ENCODE measurements around the gene TBC1D9.

TBC1D9 gene

DNA sequence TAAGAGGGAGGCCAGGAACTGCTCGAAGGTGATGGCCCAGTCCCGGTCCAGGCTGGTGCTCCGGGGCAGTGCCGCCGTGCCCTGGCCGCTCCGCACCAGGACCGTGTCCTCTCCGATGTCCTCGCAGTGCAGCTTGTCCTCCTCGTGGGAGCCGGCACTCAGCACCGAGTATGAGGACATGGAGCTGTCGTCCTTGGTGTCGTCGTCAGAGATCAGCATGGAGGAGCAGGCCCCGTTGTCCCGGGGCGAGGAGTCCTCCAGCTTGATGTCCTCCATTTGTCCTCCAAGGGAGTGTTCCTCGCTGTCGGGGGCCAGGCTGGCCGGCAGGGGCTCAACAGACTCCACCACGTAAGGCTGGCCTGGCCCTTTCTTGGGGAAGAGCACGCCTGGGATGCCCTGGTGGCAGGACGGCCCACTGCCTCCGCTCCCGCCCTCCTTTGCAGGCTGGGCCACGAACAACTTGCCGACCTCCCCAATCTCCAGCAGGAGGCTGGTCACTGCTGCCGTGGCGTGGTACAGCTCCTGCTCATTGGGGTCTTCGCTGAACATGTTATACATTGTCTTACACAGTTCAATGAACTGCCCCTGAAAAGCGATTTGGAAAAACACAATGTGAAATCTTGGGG, 133.7 kb downstream of the TBC1D9 start (continued):
- TF ChIP-seq, protein P1, sequence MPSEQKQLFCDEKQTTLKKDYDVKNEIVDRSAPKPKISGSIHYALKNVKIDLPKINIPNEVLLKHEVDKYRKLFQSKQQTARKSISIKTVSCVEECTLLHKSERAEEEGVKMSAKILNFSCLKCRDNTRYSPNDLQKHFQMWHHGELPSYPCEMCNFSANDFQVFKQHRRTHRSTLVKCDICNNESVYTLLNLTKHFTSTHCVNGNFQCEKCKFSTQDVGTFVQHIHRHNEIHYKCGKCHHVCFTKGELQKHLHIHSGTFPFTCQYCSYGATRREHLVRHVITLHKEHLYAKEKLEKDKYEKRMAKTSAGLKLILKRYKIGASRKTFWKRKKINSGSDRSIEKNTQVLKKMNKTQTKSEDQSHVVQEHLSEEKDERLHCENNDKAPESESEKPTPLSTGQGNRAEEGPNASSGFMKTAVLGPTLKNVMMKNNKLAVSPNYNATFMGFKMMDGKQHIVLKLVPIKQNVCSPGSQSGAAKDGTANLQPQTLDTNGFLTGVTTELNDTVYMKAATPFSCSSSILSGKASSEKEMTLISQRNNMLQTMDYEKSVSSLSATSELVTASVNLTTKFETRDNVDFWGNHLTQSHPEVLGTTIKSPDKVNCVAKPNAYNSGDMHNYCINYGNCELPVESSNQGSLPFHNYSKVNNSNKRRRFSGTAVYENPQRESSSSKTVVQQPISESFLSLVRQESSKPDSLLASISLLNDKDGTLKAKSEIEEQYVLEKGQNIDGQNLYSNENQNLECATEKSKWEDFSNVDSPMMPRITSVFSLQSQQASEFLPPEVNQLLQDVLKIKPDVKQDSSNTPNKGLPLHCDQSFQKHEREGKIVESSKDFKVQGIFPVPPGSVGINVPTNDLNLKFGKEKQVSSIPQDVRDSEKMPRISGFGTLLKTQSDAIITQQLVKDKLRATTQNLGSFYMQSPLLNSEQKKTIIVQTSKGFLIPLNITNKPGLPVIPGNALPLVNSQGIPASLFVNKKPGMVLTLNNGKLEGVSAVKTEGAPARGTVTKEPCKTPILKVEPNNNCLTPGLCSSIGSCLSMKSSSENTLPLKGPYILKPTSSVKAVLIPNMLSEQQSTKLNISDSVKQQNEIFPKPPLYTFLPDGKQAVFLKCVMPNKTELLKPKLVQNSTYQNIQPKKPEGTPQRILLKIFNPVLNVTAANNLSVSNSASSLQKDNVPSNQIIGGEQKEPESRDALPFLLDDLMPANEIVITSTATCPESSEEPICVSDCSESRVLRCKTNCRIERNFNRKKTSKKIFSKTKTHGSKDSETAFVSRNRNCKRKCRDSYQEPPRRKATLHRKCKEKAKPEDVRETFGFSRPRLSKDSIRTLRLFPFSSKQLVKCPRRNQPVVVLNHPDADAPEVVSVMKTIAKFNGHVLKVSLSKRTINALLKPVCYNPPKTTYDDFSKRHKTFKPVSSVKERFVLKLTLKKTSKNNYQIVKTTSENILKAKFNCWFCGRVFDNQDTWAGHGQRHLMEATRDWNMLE (tag by site-specific recombination; conservative IDR thresholded peaks at IDR 0.05; ENCODE audit: low read depth), result no peak
- TF ChIP-seq, protein P2, sequence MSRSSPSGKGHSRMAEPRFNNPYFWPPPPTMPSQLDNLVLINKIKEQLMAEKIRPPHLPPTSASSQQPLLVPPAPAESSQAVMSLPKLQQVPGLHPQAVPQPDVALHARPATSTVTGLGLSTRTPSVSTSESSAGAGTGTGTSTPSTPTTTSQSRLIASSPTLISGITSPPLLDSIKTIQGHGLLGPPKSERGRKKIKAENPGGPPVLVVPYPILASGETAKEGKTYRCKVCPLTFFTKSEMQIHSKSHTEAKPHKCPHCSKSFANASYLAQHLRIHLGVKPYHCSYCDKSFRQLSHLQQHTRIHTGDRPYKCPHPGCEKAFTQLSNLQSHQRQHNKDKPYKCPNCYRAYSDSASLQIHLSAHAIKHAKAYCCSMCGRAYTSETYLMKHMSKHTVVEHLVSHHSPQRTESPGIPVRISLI (tag by site-specific recombination; IDR thresholded peaks at IDR 0.05), result no peak
- no peak for TF ChIP-seq ZFP3 (tag by site-specific recombination; IDR thresholded peaks at IDR 0.05; ENCODE audit: low read depth)
- no peak for TF ChIP-seq ZNF501 (tag by site-specific recombination; IDR thresholded peaks at IDR 0.05)
- TF ChIP-seq, protein P3, sequence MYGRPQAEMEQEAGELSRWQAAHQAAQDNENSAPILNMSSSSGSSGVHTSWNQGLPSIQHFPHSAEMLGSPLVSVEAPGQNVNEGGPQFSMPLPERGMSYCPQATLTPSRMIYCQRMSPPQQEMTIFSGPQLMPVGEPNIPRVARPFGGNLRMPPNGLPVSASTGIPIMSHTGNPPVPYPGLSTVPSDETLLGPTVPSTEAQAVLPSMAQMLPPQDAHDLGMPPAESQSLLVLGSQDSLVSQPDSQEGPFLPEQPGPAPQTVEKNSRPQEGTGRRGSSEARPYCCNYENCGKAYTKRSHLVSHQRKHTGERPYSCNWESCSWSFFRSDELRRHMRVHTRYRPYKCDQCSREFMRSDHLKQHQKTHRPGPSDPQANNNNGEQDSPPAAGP (tag by site-specific recombination; IDR thresholded peaks at IDR 0.05), result no peak

DNA sequence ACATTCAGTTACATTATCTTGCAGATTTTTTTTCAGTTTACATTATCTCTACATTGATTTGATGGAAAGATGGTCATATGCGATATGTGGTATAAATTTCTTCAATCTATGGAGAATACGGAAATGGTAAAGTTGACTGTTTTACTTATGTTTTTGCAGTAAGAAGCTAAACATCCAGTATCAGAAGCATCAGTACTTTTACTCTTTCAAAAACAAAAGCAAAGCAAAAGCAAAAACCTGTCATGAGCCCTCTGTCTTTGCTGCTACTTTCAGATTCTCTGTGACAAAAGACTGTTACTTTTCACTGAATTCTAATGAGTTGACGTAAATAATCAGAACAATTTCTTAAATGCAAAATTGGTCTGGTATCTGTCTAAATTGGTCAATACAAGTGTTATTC, 135.0 kb downstream of the TBC1D9 start:
- no peaks in the 10 kb centered on the region for H3K9me3 ChIP-seq (ENCODE audit: control insufficient read depth, insufficient read depth, low read depth, low read length)
- no peak overlapping the region for H3K4me3 ChIP-seq (ENCODE audit: low read depth, low read length)
- no peaks in the 10 kb centered on the region for H3K4me1 ChIP-seq (ENCODE audit: control insufficient read depth, insufficient read depth, low read length)
- H3K27ac ChIP-seq (ENCODE audit: extremely low read depth, low read depth, low read length), result no peak overlapping the region
- H3K36me3 ChIP-seq (ENCODE audit: control insufficient read depth in 2 of 2, insufficient read depth in 1 of 2, low read length in 2 of 2), result peaks cover 6 to 35% of the 10 kb centered on the region in 2 experiments
- ChIA-PET POLR2A (no interaction called here), CTCF (no interaction called here)
- TF ChIP-seq ZSCAN30 (tag by site-specific recombination; IDR thresholded peaks at IDR 0.05) (no peak), TRIM28 (IDR thresholded peaks at IDR 0.05; ENCODE audit: borderline replicate concordance, low read length) (no peak), ZNF239 (tag by site-specific recombination; IDR thresholded peaks at IDR 0.05) (no peak), ZNF521 (tag by site-specific recombination; IDR thresholded peaks at IDR 0.05) (no peak), ZNF433 (tag by site-specific recombination; IDR thresholded peaks at IDR 0.05; ENCODE audit: low read depth) (no peak), EGR2 (tag by site-specific recombination; IDR thresholded peaks at IDR 0.05; ENCODE audit: low read depth) (no peak), ZBTB17 (tag by site-specific recombination; IDR thresholded peaks at IDR 0.05) (no peak), WT1 (tag by site-specific recombination; IDR thresholded peaks at IDR 0.05) (no peak), ZFP41 (tag by site-specific recombination; IDR thresholded peaks at IDR 0.05; ENCODE audit: borderline replicate concordance) (no peak), ZNF600 (tag by site-specific recombination; IDR thresholded peaks at IDR 0.05) (no peak), ZNF157 (tag by site-specific recombination; IDR thresholded peaks at IDR 0.05) (no peak), ZNF623 (tag by site-specific recombination; IDR thresholded peaks at IDR 0.05) (no peak), ZNF266 (tag by site-specific recombination; IDR thresholded peaks at IDR 0.05; ENCODE audit: low read depth) (no peak), ZFP37 (tag by site-specific recombination; IDR thresholded peaks at IDR 0.05) (no peak)
- TF ChIP-seq, protein P4, sequence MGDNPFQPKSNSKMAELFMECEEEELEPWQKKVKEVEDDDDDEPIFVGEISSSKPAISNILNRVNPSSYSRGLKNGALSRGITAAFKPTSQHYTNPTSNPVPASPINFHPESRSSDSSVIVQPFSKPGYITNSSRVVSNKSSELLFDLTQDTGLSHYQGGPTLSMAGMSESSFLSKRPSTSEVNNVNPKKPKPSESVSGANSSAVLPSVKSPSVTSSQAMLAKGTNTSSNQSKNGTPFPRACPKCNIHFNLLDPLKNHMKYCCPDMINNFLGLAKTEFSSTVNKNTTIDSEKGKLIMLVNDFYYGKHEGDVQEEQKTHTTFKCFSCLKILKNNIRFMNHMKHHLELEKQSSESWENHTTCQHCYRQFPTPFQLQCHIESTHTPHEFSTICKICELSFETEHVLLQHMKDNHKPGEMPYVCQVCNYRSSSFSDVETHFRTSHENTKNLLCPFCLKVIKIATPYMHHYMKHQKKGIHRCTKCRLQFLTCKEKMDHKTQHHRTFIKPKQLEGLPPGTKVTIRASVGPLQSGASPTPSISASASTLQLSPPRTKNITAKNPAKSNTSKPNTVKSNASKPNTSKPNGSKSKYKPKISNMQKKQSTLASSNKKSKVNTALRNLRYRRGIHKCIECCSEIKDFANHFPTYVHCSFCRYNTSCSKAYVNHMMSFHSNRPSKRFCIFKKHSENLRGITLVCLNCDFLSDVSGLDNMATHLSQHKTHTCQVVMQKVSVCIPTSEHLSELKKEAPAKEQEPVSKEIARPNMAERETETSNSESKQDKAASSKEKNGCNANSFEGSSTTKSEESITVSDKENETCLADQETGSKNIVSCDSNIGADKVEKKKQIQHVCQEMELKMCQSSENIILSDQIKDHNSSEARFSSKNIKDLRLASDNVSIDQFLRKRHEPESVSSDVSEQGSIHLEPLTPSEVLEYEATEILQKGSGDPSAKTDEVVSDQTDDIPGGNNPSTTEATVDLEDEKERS (tag by site-specific recombination; IDR thresholded peaks at IDR 0.05), result no peak
- TF ChIP-seq, protein P5, sequence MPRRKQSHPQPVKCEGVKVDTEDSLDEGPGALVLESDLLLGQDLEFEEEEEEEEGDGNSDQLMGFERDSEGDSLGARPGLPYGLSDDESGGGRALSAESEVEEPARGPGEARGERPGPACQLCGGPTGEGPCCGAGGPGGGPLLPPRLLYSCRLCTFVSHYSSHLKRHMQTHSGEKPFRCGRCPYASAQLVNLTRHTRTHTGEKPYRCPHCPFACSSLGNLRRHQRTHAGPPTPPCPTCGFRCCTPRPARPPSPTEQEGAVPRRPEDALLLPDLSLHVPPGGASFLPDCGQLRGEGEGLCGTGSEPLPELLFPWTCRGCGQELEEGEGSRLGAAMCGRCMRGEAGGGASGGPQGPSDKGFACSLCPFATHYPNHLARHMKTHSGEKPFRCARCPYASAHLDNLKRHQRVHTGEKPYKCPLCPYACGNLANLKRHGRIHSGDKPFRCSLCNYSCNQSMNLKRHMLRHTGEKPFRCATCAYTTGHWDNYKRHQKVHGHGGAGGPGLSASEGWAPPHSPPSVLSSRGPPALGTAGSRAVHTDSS (tag by site-specific recombination; IDR thresholded peaks at IDR 0.05), result no peak

Measured in HEK293 (cell line).